Activated CD4-positive, alpha-beta T cell treated with anti-CD3 and anti-CD28 coated beads for 48 hours (primary cell): ENCODE data around the gene TRIM46.
A peak's percentile ranks its signal among the peaks of the same experiment; 100 is the strongest.
"Not testable (repeated sequence)": the region's sequence is repeated elsewhere in the genome, so short reads cannot be mapped to it uniquely, and the experiment has no call there.

Experiments used
- DNase-seq: peaks from one replicate; pipeline ENCODE4 v3.0.0-alpha.2; 2020

The TRIM46 gene

DNA sequence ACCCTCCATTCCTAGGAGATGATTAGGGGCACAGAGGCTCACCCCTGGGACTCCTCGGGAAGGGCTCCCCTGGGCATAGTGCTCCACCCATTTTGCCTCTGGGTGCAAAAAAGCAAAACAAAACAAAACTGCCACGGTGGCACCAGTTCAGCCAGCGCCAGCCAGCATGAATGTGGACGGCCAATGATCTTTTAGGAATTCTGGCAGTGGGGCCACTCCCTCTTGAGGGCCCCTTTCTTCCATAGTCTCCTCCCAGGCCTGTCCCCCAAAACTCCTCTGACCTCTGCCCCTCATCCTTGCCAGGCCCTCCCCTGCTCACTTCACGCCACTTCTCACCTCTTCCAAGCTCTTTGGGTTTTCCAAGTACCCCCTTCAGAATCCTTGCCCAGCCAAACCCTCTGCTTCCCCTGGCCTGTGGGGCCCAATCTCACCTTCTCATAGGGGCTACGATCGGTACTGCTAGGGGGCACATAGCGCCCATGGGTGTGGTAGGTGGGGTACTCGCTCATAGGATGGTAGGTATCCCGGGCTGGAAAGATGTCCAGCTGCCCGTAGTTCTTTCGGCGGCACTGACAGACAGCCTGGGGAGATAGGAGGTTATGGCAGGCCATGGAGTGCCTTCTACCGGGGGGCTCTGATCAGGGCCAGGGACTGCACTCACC lies 13.3 kb downstream of the TRIM46 start:
- DNase-seq, result no peak

- no peak for DNase-seq
These were observed 13.8 kb downstream of the TRIM46 start for GRCh38 chr1:155187456-155187891.

DNA sequence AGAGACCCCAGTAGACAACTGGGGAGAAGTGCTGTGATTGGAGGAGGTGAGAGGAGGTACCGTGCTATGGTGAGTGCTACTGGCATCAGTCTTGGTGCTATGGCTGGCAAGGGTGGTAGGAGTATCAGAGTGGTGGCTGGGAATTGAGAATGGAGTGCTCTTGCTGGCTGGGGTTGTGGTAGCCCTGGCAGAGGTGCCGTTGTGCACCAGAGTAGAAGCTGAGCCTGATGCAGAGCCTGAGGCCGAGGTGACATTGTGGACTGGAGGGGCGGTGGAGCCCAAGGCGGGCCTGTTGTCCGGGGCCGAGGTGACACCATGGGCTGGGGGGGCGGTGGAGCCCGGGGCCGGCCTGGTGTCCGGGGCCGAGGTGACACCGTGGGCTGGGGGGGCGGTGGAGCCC lies 14.6 kb downstream of the TRIM46 start:
- no peak for DNase-seq

DNA sequence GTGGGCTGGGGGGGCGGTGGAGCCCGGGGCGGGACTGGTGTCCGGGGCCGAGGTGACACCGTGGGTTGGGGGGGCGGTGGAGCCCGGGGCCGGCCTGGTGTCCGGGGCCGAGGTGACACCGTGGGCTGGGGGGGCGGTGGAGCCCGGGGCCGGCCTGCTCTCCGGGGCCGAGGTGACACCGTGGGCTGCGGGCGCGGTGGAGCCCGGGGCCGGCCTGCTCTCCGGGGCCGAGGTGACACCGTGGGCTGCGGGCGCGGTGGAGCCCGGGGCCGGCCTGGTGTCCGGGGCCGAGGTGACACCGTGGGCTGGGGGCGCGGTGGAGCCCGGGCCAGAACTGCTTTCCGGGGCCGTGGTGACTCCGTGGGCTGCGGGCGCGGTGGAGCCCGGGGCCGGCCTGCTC lies 16.3 kb downstream of the TRIM46 start:
- not testable (repeated sequence) for DNase-seq

DNA sequence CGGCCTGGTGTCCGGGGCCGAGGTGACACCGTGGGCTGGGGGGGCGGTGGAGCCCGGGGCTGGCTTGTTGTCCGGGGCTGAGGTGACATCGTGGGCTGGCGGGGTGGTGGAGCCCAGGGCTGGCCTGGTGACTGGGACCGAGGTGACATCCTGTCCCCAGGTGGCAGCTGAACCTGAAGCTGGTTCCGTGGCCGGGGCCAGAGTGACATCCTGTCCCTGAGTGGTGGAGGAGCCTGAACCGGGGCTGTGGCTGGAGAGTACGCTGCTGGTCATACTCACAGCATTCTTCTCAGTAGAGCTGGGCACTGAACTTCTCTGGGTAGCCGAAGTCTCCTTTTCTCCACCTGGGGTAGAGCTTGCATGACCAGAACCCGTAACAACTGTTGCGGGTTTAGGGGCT lies 18.3 kb downstream of the TRIM46 start:
- no peak for DNase-seq

GRCh38 chr1:155192346-155193274 lies 19.0 kb downstream of the TRIM46 start:
- peak; percentile 65 for DNase-seq

- DNase-seq, result peak; percentile 88
These were observed 19.8 kb downstream of the TRIM46 start for GRCh38 chr1:155193275-155193990.

GRCh38 chr1:155193991-155194240 lies 20.3 kb downstream of the TRIM46 start:
- not testable (repeated sequence) for DNase-seq

- no peak for DNase-seq
These were observed 21.8 kb downstream of the TRIM46 start for GRCh38 chr1:155195201-155196102.

- no peak for DNase-seq
These were observed 22.6 kb downstream of the TRIM46 start for GRCh38 chr1:155196103-155196892.

GRCh38 chr1:155196893-155197638 lies 23.4 kb downstream of the TRIM46 start:
- DNase-seq, result no peak

DNA sequence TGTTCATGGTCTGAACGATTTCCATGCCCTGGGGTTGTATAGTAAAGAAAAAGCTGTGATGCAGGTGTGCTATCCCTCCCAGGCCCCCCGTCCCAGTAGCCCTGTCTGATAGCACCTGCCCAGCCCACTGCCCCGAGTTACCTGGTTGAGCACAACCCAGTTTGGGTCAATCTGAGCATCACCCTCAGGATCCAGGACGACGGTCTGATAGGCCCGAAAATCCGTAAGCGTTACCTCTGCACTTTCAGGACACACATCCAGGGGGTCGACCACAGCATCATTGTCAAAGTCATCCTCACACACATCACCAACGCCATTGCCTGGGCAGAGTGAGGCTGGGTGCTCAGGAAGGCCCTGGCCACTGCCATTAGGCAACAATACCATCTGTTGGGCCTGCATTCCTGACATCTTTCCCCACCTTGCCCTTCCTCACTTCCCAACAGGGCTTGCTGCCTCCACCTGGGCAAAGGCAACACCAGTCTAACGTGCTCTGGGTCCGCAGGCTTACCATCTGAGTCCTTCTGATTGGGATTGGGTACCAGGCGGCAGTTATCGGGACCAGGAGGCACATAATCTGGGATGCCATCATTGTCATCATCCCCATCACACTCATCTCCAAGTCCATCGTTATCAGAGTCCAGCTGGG lies 24.4 kb downstream of the TRIM46 start:
- DNase-seq, result no peak

DNA sequence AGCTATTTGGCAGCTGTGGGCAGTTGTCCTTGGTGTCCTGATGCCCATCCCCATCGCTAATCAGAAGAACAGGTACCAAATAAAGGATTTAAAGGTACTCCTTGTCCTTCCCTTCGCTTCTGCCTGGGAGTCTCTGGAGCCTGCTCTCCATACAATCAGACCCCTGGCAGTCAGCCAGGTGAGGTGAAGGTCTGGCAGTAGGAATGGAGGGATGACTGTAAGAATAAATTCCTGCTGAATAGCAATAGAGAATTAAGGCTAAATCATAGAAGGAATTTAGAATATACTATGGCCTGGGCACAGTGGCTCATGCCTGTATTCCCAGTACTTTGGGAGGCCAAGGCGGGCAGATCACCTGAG lies 24.9 kb downstream of the TRIM46 start:
- DNase-seq, result no peak

GRCh38 chr1:155199792-155200191 lies 26.1 kb downstream of the TRIM46 start:
- DNase-seq, result no peak

GRCh38 chr1:155200920-155201319 lies 27.3 kb downstream of the TRIM46 start:
- DNase-seq, result no peak

GRCh38 chr1:155202198-155202597 lies 28.5 kb downstream of the TRIM46 start:
- DNase-seq, result no peak

DNA sequence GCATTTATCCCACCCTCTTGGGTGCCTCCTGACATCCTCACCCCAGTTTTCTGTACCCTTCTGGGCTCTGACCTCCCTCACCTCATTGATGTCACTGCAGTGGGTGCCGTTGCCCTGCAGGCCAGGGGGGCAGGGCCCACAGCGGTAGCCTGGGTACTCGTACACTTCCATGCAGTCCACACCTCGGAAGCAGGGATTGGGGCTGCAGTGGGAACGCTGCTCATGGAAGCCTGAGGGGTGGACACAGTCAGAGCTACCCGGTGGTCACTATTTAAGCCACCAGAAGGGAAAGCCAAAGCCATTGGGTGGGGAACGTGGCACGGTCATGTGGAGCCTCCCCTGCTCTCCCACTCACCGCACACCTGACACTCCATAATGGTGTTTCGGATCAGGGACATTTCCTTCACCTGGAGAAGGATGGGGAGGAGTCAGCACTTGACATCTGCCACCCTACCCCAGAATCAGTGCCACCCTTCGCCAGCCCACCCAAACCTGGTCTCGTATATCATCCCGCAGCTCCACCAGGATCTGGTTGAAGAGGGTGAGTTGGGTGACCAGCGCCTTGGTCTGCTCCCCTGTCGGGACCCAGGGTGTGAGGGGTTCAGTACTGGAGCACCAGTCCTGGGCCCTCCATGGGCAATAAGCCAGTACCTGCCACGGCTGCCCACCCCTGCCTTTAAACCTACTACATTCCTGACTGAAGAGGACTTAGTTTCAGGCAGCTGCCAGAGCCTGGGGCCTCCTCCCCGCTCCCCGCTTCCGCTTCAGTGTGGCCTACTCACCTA lies 29.3 kb downstream of the TRIM46 start:
- no peak for DNase-seq

DNA sequence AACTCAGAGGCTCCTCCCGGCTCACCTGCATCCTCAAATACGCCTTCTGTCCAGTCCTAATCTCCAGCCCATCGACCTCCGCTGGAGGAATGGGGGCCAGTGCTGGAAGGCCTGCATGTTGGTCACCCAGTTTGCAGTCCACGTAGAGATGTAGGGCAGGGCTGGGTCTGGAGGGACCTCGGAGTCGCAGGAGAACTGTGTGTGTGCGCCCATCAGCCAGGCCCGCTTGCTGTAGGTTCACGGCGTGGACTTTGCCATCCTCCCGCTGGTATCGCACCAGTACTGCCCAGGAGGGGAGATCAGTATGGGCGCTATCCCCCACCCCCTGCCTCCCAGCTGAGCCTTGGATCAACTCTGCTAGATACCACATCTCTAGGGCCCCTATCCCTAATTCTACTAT lies 31.4 kb downstream of the TRIM46 start:
- DNase-seq, result no peak

- no peak for DNase-seq
These were observed 32.4 kb downstream of the TRIM46 start for GRCh38 chr1:155205969-155206593.
